Caco-2 (cell line): Measurements from ENCODE around the gene PP2D1. TPM values are rescaled to one million over a fixed set of nuclear protein-coding genes. Genes with fewer than 3 reads are reported as not detected.

Source experiments
- BruUV-seq: library from RNA; stranded (reverse); fragments of 400-500 nt; replicated peaks from 2 replicates; lab custom pipeline; 2021; lab: Mats Ljungman, UMichigan
- CTCF ChIA-PET: fragments of 300-600 bp; sonication (Branson Sonifier 250); formaldehyde crosslinking; loops from one replicate; lab custom pipeline; 2022; ENCODE audit warnings: antibody characterized with exemption; lab: Charles Lee
- POLR2A ChIA-PET: fragments of 300-600 bp; sonication (Branson Sonifier 250); formaldehyde crosslinking; loops from one replicate; lab custom pipeline; 2022; ENCODE audit warnings: antibody characterized with exemption; lab: Charles Lee
- DNase-seq, 2 experiments: peaks; one replicate each; pipeline versions ENCODE4 v3.0.0 to v3.0.0-alpha.2; 2020 to 2022
- H3K27me3 ChIP-seq: replicated peaks from 2 replicates; pipeline ENCODE4 v1.6.0; 2011; ENCODE audit warnings: low read length; ENCODE audit not compliant: control insufficient read depth, insufficient read depth
- H3K36me3 ChIP-seq: 2 replicates; pipeline ENCODE4 v1.5.1; 2011; ENCODE audit warnings: low read length; ENCODE audit not compliant: control insufficient read depth, insufficient read depth
- H3K4me1 ChIP-seq: fragments of 250-450 bp; sonication (Bioruptor Pico); 2 replicates; pipeline ENCODE4 v1.5.1; 2020; ENCODE audit warnings: mild to moderate bottlenecking
- H3K4me3 ChIP-seq: 2 replicates; pipeline ENCODE4 v1.5.1; 2011; ENCODE audit warnings: low read depth, mild to moderate bottlenecking, control low read depth, low read length
- H3K9me3 ChIP-seq: fragments of 250-450 bp; sonication (Bioruptor Pico); 2 replicates; pipeline ENCODE4 v1.5.1; 2020; ENCODE audit warnings: mild to moderate bottlenecking, moderate library complexity
- H3K27ac Mint-ChIP-seq: one replicate; pipeline ENCODE4 v1.8.0; 2022; ENCODE audit warnings: mixed read lengths; ENCODE audit not compliant: unreplicated experiment
- H3K27me3 Mint-ChIP-seq: one replicate; pipeline ENCODE4 v1.8.0; 2022; ENCODE audit warnings: mixed read lengths; ENCODE audit not compliant: insufficient read depth, unreplicated experiment
- H3K36me3 Mint-ChIP-seq: one replicate; pipeline ENCODE4 v1.8.0; 2022; ENCODE audit warnings: mild to moderate bottlenecking, mixed read lengths; ENCODE audit not compliant: insufficient read depth, unreplicated experiment
- H3K4me1 Mint-ChIP-seq: one replicate; pipeline ENCODE4 v1.8.0; 2022; ENCODE audit warnings: low read depth, mixed read lengths; ENCODE audit not compliant: unreplicated experiment
- H3K4me3 Mint-ChIP-seq: one replicate; pipeline ENCODE4 v1.8.0; 2022; ENCODE audit warnings: mild to moderate bottlenecking, moderate library complexity, mixed read lengths; ENCODE audit not compliant: unreplicated experiment
- H3K9me3 Mint-ChIP-seq: one replicate; pipeline ENCODE4 v1.8.0; 2022; ENCODE audit warnings: mixed read lengths; ENCODE audit not compliant: unreplicated experiment
- CTCF ChIP-seq, 2 experiments: fragments of 200-600 bp in 1 of 2; IDR thresholded peaks; 1 replicate in 1 of 2; 2 replicates in 1 of 2; pipeline versions ENCODE4 v1.5.1 to v1.8.0; 2011 to 2022; ENCODE audit warnings: antibody characterized with exemption in 1 of 2, control low read depth in 1 of 2, inconsistent platforms in 1 of 2, low read depth in 1 of 2, low read length in 1 of 2, mild to moderate bottlenecking in 1 of 2, moderate library complexity in 1 of 2; ENCODE audit not compliant: insufficient read depth in 1 of 2, severe bottlenecking in 1 of 2, unreplicated experiment in 1 of 2
- intact Hi-C: fragments of 100-400 bp; cut with micrococcal nuclease; formaldehyde crosslinking; loops from one replicate; pipeline ENCODE4 v1.10.0; 2022; ENCODE audit not compliant: unreplicated experiment
- total RNA-seq: library from RNA; stranded (reverse); gene quantifications from 2 replicates; pipeline ENCODE4 v1.2.3, GENCODE V29; 2022

The PP2D1 gene
- total RNA-seq, 1 experiment from 2014 or later, result not detected

DNA sequence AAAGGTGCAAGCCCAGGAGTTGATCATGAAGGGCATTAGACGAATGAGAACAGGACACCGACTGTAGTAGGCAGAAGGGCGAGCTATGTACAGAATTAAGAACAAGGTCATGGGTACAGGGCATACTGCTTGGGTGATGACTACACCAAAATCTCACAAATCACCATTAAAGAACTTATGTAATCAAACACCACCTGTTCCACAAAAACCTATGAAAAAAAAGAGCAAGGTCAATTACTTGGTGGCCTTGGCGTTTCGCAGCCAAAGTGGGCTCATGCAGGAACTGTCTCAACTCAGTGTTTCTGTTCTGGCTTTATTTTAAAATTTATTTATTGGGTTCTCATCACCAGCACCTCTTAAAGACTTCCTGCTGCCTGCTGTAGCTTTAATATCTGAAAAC lies 30.3 kb upstream of the PP2D1 start:
- BruUV-seq, result TSS peak; percentile 25

GRCh38 chr3:20041197-20041780 lies 29.2 kb upstream of the PP2D1 start:
- POLR2A ChIA-PET, result interaction anchor here (1.0 kb wide), 1 partner anchor 104 kb away, joined by 3 read pairs; no protein-coding TSS in a partner anchor
- Histone ChIP-seq H3K9me3 (no peaks in the 10 kb centered on the region), H3K36me3 (no peaks in the 10 kb centered on the region), H3K4me3 (peak overlapping the region; percentile 87), H3K27me3 (no peaks in the 10 kb centered on the region), H3K4me1 (0 out of 2 replicates have a peak, but pooled peaks cover 7% of the 10 kb centered on the region)
- peaks cover 25% of the 10 kb centered on the region for H3K4me1 Mint-ChIP-seq
- no peak overlapping the region for H3K27ac Mint-ChIP-seq
- no peaks in the 10 kb centered on the region for H3K27me3 Mint-ChIP-seq
- H3K9me3 Mint-ChIP-seq, result no peaks in the 10 kb centered on the region
- intact Hi-C loops, result loop anchor here (1.0 to 2.0 kb wide), 2 partner anchors 94 to 144 kb away; partner anchors contain the start of gene RAB5A
- TF ChIP-seq CTCF (IDR thresholded peaks at IDR 0.05; ENCODE audit: insufficient read depth in 1 of 2, low read depth in 1 of 2, low read length in 1 of 2, severe bottlenecking in 1 of 2, unreplicated experiment in 1 of 2), result no peak
- peak; percentile 69 to 78 for DNase-seq
- BruUV-seq, result no TSS peak
- peak overlapping the region; percentile 90 for H3K4me3 Mint-ChIP-seq
- no peaks in the 10 kb centered on the region for H3K36me3 Mint-ChIP-seq
- CTCF ChIA-PET, result interaction anchor here (0.7 to 1.4 kb wide), 3 partner anchors 10 to 185 kb away, joined by 3 to 5 read pairs (median 3); no protein-coding TSS in a partner anchor

More for the DNA sequence above, 30.3 kb upstream of the PP2D1 start:
- POLR2A ChIA-PET, result no interaction called here
- 0 out of 2 replicates have a peak, but pooled peaks cover 7% of the 10 kb centered on the region for H3K4me1 ChIP-seq
- DNase-seq, result no peak
- Mint-ChIP-seq H3K4me3 (no peak overlapping the region), H3K27ac (no peak overlapping the region), H3K4me1 (peaks cover 25% of the 10 kb centered on the region), H3K27me3 (no peaks in the 10 kb centered on the region), H3K36me3 (no peaks in the 10 kb centered on the region), H3K9me3 (no peaks in the 10 kb centered on the region)
- TF ChIP-seq CTCF (IDR thresholded peaks at IDR 0.05; ENCODE audit: insufficient read depth in 1 of 2, low read depth in 1 of 2, low read length in 1 of 2, severe bottlenecking in 1 of 2, unreplicated experiment in 1 of 2), result no peak
- no peaks in the 10 kb centered on the region for H3K27me3 ChIP-seq
- no peaks in the 10 kb centered on the region for H3K36me3 ChIP-seq
- intact Hi-C loops, result no loop called here
- H3K4me3 ChIP-seq, result no peak overlapping the region
- no peaks in the 10 kb centered on the region for H3K9me3 ChIP-seq
- CTCF ChIA-PET, result no interaction called here

DNA sequence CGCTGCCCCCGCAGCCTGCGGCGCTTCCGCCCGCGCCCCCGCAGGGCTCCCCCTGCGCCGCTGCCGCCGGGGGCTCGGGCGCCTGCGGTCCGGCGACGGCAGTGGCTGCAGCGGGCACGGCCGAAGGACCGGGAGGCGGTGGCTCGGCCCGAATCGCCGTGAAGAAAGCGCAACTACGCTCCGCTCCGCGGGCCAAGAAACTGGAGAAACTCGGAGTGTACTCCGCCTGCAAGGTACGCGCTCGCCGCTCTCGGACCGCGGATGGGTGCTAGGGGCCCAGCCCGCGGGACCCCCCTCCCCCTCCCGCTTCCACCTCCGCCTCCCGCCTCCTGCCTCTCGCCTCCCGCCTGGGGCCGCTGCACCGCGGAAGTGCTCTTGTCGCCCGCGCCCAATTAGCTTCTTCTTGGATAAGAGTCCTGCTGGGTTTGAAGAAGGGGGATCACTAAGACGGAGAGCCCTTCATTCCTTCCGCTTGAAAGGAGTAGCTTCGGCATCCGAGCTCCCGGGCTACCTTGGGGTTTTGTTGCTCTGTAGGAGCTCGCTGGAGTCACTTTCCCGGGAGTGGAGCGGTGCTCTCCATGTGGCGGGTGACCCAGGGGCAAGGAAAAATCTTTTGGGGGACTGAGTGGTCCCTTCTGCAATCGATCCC lies 28.6 kb upstream of the PP2D1 start:
- Histone ChIP-seq H3K4me1 (0 out of 2 replicates have a peak, but pooled peaks cover 7% of the 10 kb centered on the region), H3K27me3 (no peaks in the 10 kb centered on the region), H3K4me3 (peak overlapping the region; percentile 87), H3K9me3 (no peaks in the 10 kb centered on the region), H3K36me3 (no peaks in the 10 kb centered on the region)
- no peaks in the 10 kb centered on the region for H3K27me3 Mint-ChIP-seq
- no TSS peak for BruUV-seq
- H3K9me3 Mint-ChIP-seq, result no peaks in the 10 kb centered on the region
- ChIA-PET POLR2A (interaction anchor here (0.5 to 1.0 kb wide), 2 partner anchors 95 to 103 kb away, joined by 3 to 5 read pairs; no protein-coding TSS in a partner anchor), CTCF (interaction anchor here (0.7 to 1.4 kb wide), 3 partner anchors 11 to 185 kb away, joined by 3 to 5 read pairs (median 3); no protein-coding TSS in a partner anchor)
- DNase-seq, result peak; percentile 72 to 74
- no peak for TF ChIP-seq CTCF (IDR thresholded peaks at IDR 0.05; ENCODE audit: insufficient read depth in 1 of 2, low read depth in 1 of 2, low read length in 1 of 2, severe bottlenecking in 1 of 2, unreplicated experiment in 1 of 2)
- H3K4me3 Mint-ChIP-seq, result peak overlapping the region; percentile 90
- no peak overlapping the region for H3K27ac Mint-ChIP-seq
- H3K4me1 Mint-ChIP-seq, result peaks cover 25% of the 10 kb centered on the region
- intact Hi-C loops, result loop anchor here (1.0 to 2.0 kb wide), 3 partner anchors 94 to 155 kb away; partner anchors contain the start of gene RAB5A
- no peaks in the 10 kb centered on the region for H3K36me3 Mint-ChIP-seq
